GM18868 (cell line): ENCODE results near the gene CD68.

Experiments
- ATAC-seq: cut with Tn5 transposase; IDR thresholded peaks from one replicate; pipeline ENCODE4 v1.9.1; 2021; ENCODE audit warnings: mild to moderate bottlenecking, moderate library complexity; ENCODE audit not compliant: unreplicated experiment

The CD68 gene

GRCh38 chr17:7559320-7560171 is 19.9 kb upstream of the CD68 start:
- no peak for ATAC-seq

- ATAC-seq: no peak
Measured at GRCh38 chr17:7560172-7561027, 19.0 kb upstream of the CD68 start.

- peak; percentile 53 for ATAC-seq
Measured at GRCh38 chr17:7561028-7561575, 18.3 kb upstream of the CD68 start.

- ATAC-seq: peak; percentile 59
Measured at GRCh38 chr17:7561589-7562207, 17.7 kb upstream of the CD68 start, which contains the start of gene SENP3. Gene SENP3, plus strand, starts transcription at chr17:7561919. Its CDS starts 1,158 bp downstream, at chr17:7563077.

- no peak for ATAC-seq
Measured at GRCh38 chr17:7562208-7562605, 17.2 kb upstream of the CD68 start.

- ATAC-seq: no peak
Measured at GRCh38 chr17:7563115-7563869, 16.1 kb upstream of the CD68 start.

- ATAC-seq: no peak
Measured at GRCh38 chr17:7569571-7569970, 9.9 kb upstream of the CD68 start.

GRCh38 chr17:7570351-7570750 is 9.1 kb upstream of the CD68 start:
- ATAC-seq: no peak

- peak; percentile 89 for ATAC-seq
Measured at GRCh38 chr17:7572338-7572587, 7.2 kb upstream of the CD68 start.

- no peak for ATAC-seq
Measured at GRCh38 chr17:7572588-7573323, 6.7 kb upstream of the CD68 start.

- peak; percentile 21 for ATAC-seq
Measured at GRCh38 chr17:7573324-7574080, 5.9 kb upstream of the CD68 start.

GRCh38 chr17:7574176-7574953 is 5.1 kb upstream of the CD68 start:
- no peak for ATAC-seq

GRCh38 chr17:7575481-7575883 is 4.0 kb upstream of the CD68 start:
- no peak for ATAC-seq

- no peak for ATAC-seq
Measured at GRCh38 chr17:7575959-7576358, 3.5 kb upstream of the CD68 start.

- ATAC-seq: no peak
Measured at GRCh38 chr17:7576432-7576937, 3.0 kb upstream of the CD68 start.

GRCh38 chr17:7577327-7578199 is 1.9 kb upstream of the CD68 start:
- ATAC-seq: no peak
